ENCODE data around the gene SHISA2.

Gene SHISA2

GRCh38 chr13:26017932-26018665, 33.7 kb downstream of the SHISA2 start:
- peak; percentile 12 for DNase-seq (ENCODE audit: low read depth, low spot score)

GRCh38 chr13:26017196-26017921, 34.5 kb downstream of the SHISA2 start:
- DNase-seq (ENCODE audit: low read depth, low spot score): no peak

GRCh38 chr13:26016189-26016588, 35.6 kb downstream of the SHISA2 start:
- no peak for DNase-seq (ENCODE audit: low read depth, low spot score)

GRCh38 chr13:26015271-26016125, 36.3 kb downstream of the SHISA2 start:
- no peak for DNase-seq (ENCODE audit: low read depth, low spot score)

GRCh38 chr13:26012995-26013394, 38.8 kb downstream of the SHISA2 start:
- no peak for DNase-seq (ENCODE audit: low read depth, low spot score)

- DNase-seq (ENCODE audit: low read depth, low spot score): no peak
These were observed 39.6 kb downstream of the SHISA2 start for GRCh38 chr13:26011996-26012821.

- no peak for DNase-seq (ENCODE audit: low read depth, low spot score)
These were observed 40.6 kb downstream of the SHISA2 start for GRCh38 chr13:26011208-26011573.

- no peak for DNase-seq (ENCODE audit: low read depth, low spot score)
These were observed 41.2 kb downstream of the SHISA2 start for GRCh38 chr13:26010487-26011207.

- no peak for DNase-seq (ENCODE audit: low read depth, low spot score)
These were observed 44.3 kb downstream of the SHISA2 start for GRCh38 chr13:26007261-26008125.
